Heart left ventricle (tissue), 16 donors: ENCODE results near the gene ADARB1. TPM values are rescaled to one million over a fixed set of nuclear protein-coding genes. Genes with fewer than 3 reads are reported as not detected.

Experiments
- ATAC-seq, 4 donors: fragments of 200-7000 bp; cut with Tn5 transposase; one replicate each; pipeline ENCODE4 v1.9.1; 2020 to 2022; ENCODE audit warnings: moderate library complexity in 4 of 4, mild to moderate bottlenecking in 3 of 4, moderate number of reproducible peaks in 1 of 4
- DNase-seq, 5 donors: peaks; one replicate each; pipeline ENCODE4 v3.0.0-alpha.2; 2020
- H3K27ac ChIP-seq, 12 donors: fragments of 200-600 bp; sonication (generic) in 4 of 12; one replicate each; pipeline versions ENCODE4 v1.5.0 to v1.8.0; 2016 to 2022; ENCODE audit warnings: mild to moderate bottlenecking in 2 of 12
- H3K27me3 ChIP-seq, 9 donors: fragments of 200-600 bp; sonication (generic) in 2 of 9; one replicate each; pipeline versions ENCODE4 v1.5.1 to v1.8.0; 2016 to 2022; ENCODE audit warnings: mild to moderate bottlenecking in 3 of 9
- H3K36me3 ChIP-seq, 9 donors: fragments of 200-600 bp; sonication (generic) in 2 of 9; one replicate each; pipeline versions ENCODE4 v1.5.0 to v1.8.0; 2018 to 2022; ENCODE audit warnings: mild to moderate bottlenecking in 2 of 9
- H3K4me1 ChIP-seq, 12 donors: fragments of 200-600 bp; sonication (generic) in 4 of 12; one replicate each; pipeline versions ENCODE4 v1.5.0 to v1.8.0; 2016 to 2022; ENCODE audit warnings: mild to moderate bottlenecking in 3 of 12
- H3K4me3 ChIP-seq, 12 donors: fragments of 200-600 bp; sonication (generic) in 4 of 12; one replicate each; pipeline versions ENCODE4 v1.5.0 to v1.8.0; 2017 to 2022; ENCODE audit warnings: mild to moderate bottlenecking in 9 of 12, moderate library complexity in 4 of 12
- H3K9me3 ChIP-seq, 12 donors: fragments of 200-600 bp; sonication (generic) in 4 of 12; one replicate each; pipeline versions ENCODE4 v1.5.0 to v1.8.0; 2016 to 2022; ENCODE audit warnings: mild to moderate bottlenecking in 1 of 12
- POLR2A ChIP-seq, 2 donors: fragments of 450-650 bp; IDR thresholded peaks; one replicate each; pipeline ENCODE4 v1.6.1; 2017; ENCODE audit warnings: antibody characterized with exemption in 2 of 2, mild to moderate bottlenecking in 2 of 2, moderate library complexity in 2 of 2
- WGBS, 4 donors: extraction: QIAGEN DNeasy Blood & Tissue Kit in 2 of 4; methylation state at CpG; one replicate each; pipeline versions ENCODE4 v1.1.5 to v1.1.7; 2013 to 2018; 5-methylcytosine and 5-hydroxymethylcytosine counted together
- intact Hi-C, 10 donors: fragments of 100-400 bp; cut with DNase I; formaldehyde crosslinking; loops; one replicate each; pipeline versions ENCODE4 v1.11.1 to v1.14.2; 2022
- polyA plus RNA-seq, 2 donors: library from polyadenylated mRNA; stranded (reverse); fragments of 200-250 nt; gene quantifications; one replicate each; pipeline ENCODE4 v1.2.3, GENCODE V29; 2013
- total RNA-seq, 9 donors: library from RNA; depleted of rRNA in 2 of 9; stranded (reverse); fragments of >200 nt in 2 of 9; fragmentation: NEBNext Ultra II Directional in 3 of 9; extraction: Animal tissue kit (Norgen Biotek cat#: 25700) in 3 of 9; gene quantifications; one replicate each; pipeline versions ENCODE4 v1.1.0 to v1.2.4, GENCODE V29; 2016 to 2023
- TF ChIP-seq, protein P1 (sequence below), 12 donors: fragments of 200-600 bp; sonication (generic) in 4 of 12; IDR thresholded peaks; one replicate each; pipeline versions ENCODE4 v1.5.0 to v1.8.0; 2018 to 2022; ENCODE audit warnings: antibody characterized with exemption in 12 of 12, mild to moderate bottlenecking in 5 of 12
- donor health status: ischemic (EF 13 %, LVEDD 7.1; RV severe dilation, severe dysfunction).
- donor health status: healthy with polysubstance abuse.
- donor health status: DM: no; HTN: yes; CAD: no.
- donor health status: DM: no; HTN: no; CAD: no.
- donor health status: ischemic (EF 25% LVEDD 6.9; RV normal size, moderate dysfunction).
- donor health status: ischemic (EF 25% LVEDD 5.7; RV mildly dilated, moderate dysfunction).
- donor health status: healthy.
- donor health status: DM: yes; HTN: yes; CAD: no.
- donor health status: ischemic (EF 35%, LVEDD 5.7; RV mildly dilated, moderate dysfunction).
- donor health status: nonischemic (EF 11% LVEDD 7.7; RV severe dilation, severe dysfunction).
- donor health status: DM: yes; HTN: yes; CAD: no.
- donor health status: PGD.
- donor health status: ischemic (EF 29% LVEDD 5.4; RV normal size, mild dysfunction).
- donor health status: nonischemic (EF 23%, LVEDD 6.1; RV moderate dilation, normal function).

Gene ADARB1
- total and polyA plus RNA-seq, 11 donors = 6.9 to 16.3 (median 12.0) TPM

- DNase-seq (no peak), ATAC-seq (peak in 1 of 4 donors; percentile 9)
- intact Hi-C loops = loop anchor here in 1 of 10 donors (5.0 kb wide), 1 partner anchor 94 kb away; no protein-coding TSS in a partner anchor
- H3K4me3 ChIP-seq = peak overlapping the region in 5 of 12 donors; percentile 4 to 28 (median 23)
- no peaks in the 10 kb centered on the region for H3K27me3 ChIP-seq
- H3K27ac ChIP-seq = peak overlapping the region in 5 of 12 donors; percentile 25 to 55 (median 49)
- no peak for TF ChIP-seq POLR2A (IDR thresholded peaks at IDR 0.05)
- TF ChIP-seq, protein P1, sequence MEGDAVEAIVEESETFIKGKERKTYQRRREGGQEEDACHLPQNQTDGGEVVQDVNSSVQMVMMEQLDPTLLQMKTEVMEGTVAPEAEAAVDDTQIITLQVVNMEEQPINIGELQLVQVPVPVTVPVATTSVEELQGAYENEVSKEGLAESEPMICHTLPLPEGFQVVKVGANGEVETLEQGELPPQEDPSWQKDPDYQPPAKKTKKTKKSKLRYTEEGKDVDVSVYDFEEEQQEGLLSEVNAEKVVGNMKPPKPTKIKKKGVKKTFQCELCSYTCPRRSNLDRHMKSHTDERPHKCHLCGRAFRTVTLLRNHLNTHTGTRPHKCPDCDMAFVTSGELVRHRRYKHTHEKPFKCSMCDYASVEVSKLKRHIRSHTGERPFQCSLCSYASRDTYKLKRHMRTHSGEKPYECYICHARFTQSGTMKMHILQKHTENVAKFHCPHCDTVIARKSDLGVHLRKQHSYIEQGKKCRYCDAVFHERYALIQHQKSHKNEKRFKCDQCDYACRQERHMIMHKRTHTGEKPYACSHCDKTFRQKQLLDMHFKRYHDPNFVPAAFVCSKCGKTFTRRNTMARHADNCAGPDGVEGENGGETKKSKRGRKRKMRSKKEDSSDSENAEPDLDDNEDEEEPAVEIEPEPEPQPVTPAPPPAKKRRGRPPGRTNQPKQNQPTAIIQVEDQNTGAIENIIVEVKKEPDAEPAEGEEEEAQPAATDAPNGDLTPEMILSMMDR (IDR thresholded peaks at IDR 0.05) = no peak
- peaks cover 5 to 53% (median 30%) of the 10 kb centered on the region in 12 donors for H3K4me1 ChIP-seq
- no peaks in the 10 kb centered on the region for H3K36me3 ChIP-seq
- WGBS, 4 donors = 52 to 74% (median 67%) methylated on average over 21 to 35 of the region's 35 CpGs
- peaks cover 0 to 16% (median 11%) of the 10 kb centered on the region in 12 donors for H3K9me3 ChIP-seq
Measured at GRCh38 chr21:45032977-45033710, 41.2 kb upstream of the ADARB1 start.

DNA sequence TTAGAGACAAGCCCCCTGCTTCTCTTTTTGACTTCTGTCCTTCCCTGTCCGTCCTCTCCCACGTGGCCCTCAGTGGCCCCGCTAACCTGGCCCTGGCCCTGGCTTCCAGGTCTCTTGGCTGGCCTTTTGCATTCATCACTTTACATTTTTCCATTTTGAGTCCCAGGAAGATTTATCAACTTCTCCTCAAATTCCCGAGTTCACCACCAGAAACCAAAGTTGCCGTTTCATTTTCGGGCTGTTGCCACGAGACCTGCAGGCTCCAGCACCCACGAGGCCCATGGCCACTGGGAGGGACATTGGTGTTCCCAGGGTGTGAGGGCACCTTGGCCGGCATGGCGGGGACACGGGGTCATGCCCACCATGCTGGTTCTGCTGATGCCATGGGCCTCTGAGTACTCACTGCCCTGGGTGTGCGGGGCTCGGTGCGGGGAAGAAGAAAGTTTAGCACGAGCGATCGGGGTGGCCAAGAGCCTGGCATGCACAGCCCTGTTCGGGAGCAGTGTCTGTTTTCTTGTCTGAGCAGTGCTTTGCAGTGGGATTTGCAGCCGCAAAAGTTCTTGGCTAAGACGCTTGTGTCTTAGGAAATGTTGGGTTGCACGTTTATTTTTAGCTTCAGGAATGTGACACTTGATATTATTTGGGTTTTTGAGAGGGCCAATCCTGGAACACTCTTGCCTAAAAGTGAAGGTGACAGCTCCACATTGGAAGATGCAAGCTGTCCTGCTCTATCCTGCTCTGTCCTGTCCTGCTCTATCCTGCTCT lies 40.4 kb upstream of the ADARB1 start:
- DNase-seq (peak in 1 of 5 donors; percentile 26), ATAC-seq (peak; percentile 23 to 61 (median 44))
- TF ChIP-seq, protein P1 (IDR thresholded peaks at IDR 0.05) = no peak
- no peak for TF ChIP-seq POLR2A (IDR thresholded peaks at IDR 0.05)
- peak overlapping the region in 6 of 12 donors; percentile 4 to 28 (median 24) for H3K4me3 ChIP-seq
- no peaks in the 10 kb centered on the region for H3K27me3 ChIP-seq
- WGBS, 4 donors = 49 to 59% (median 50%) methylated on average over 21 of the region's 21 CpGs
- H3K9me3 ChIP-seq = peaks cover 0 to 16% (median 11%) of the 10 kb centered on the region in 12 donors
- no peaks in the 10 kb centered on the region for H3K36me3 ChIP-seq
- intact Hi-C loops = loop anchor here in 2 of 10 donors (2.0 to 5.0 kb wide), 2 partner anchors 45 to 93 kb away; no protein-coding TSS in a partner anchor
- peaks cover 5 to 53% (median 30%) of the 10 kb centered on the region in 12 donors for H3K4me1 ChIP-seq
- peak overlapping the region in 10 of 12 donors; percentile 14 to 55 (median 42) for H3K27ac ChIP-seq

DNA sequence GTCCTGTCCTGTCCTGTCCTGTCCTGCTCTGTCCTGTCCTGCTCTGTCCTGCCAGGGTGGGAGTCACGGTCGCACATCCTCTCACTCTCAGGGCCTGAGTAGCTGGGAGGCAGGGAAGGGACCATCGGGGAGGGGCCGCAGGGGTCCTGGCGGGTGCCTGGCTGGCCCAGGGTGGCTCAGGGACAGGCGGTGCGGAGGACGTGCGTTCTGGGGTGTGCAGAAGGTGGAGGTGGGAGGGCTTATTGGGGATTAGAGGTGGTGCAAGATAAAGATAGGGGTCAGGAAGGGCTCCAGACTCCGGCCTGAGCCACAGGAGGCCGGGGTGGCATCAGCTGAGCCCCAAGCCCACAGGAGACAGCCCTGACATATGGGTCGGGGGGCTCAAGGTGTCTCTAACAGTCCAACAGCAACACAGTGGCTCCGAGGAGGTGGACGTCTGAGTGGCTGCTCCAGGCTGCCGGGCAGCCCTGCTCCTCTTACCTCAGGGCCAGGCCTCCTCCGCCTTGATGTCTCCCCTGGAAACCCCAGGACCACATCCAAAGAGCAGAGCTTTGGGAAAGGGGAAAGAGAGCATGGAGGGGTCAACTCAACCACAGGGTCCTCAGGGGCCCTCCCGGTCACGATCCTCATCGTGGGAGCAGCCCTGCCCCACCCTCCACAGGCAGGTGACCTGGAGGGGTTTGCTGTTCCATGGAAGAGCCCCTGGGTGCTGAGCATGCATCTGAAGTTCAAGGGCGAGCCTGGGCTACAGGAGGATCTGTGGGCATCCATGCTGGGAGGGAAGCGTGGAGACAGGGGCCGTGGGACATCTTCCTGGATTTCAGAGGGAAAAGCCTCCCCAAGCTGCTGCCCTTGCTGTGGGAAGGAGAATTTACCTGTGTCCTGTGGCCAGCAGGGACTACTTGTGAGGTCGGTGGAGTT lies 39.6 kb upstream of the ADARB1 start:
- intact Hi-C loops = loop anchor here in 2 of 10 donors (2.0 to 5.0 kb wide), 2 partner anchors 44 to 92 kb away; no protein-coding TSS in a partner anchor
- peak in 1 of 5 donors; percentile 24 for DNase-seq

More for the DNA sequence above, 39.6 kb upstream of the ADARB1 start:
- Histone ChIP-seq H3K9me3 (peaks cover 0 to 16% (median 11%) of the 10 kb centered on the region in 12 donors), H3K4me1 (peaks cover 5 to 45% (median 31%) of the 10 kb centered on the region in 12 donors), H3K4me3 (no peak overlapping the region), H3K27me3 (no peaks in the 10 kb centered on the region), H3K36me3 (no peaks in the 10 kb centered on the region), H3K27ac (peak overlapping the region in 2 of 12 donors; percentile 14 to 49)
- ATAC-seq = peak in 1 of 4 donors; percentile 50
- TF ChIP-seq, protein P1 (IDR thresholded peaks at IDR 0.05) = no peak
- no peak for TF ChIP-seq POLR2A (IDR thresholded peaks at IDR 0.05)
- WGBS, 4 donors = 83 to 88% (median 87%) methylated on average over 20 to 23 of the region's 23 CpGs
